Mesothelial cell of epicardium (in vitro differentiated cells): Measurements from ENCODE around the gene ISG15. TPM values are rescaled to one million over a fixed set of nuclear protein-coding genes. Genes with fewer than 3 reads are reported as not detected.
A peak's percentile ranks its signal among the peaks of the same experiment; 100 is the strongest.

Source experiments
- DNase-seq, 2 experiments: peaks; one replicate each; pipeline ENCODE4 v3.0.0; 2021; ENCODE audit warnings: low spot score in 2 of 2; ENCODE audit not compliant: unreplicated experiment in 2 of 2
- H3K27ac Mint-ChIP-seq: 2 replicates; pipeline ENCODE4 v1.8.0; 2021; ENCODE audit warnings: mixed read lengths
- H3K27me3 Mint-ChIP-seq: 2 replicates; pipeline ENCODE4 v1.8.0; 2021; ENCODE audit warnings: low read depth, mixed read lengths
- H3K36me3 Mint-ChIP-seq: 2 replicates; pipeline ENCODE4 v1.8.0; 2021; ENCODE audit warnings: mixed read lengths
- H3K4me1 Mint-ChIP-seq: 2 replicates; pipeline ENCODE4 v1.8.0; 2021; ENCODE audit warnings: mixed read lengths
- H3K4me3 Mint-ChIP-seq: 2 replicates; pipeline ENCODE4 v1.8.0; 2021; ENCODE audit warnings: mild to moderate bottlenecking, moderate library complexity, mixed read lengths
- H3K9me3 Mint-ChIP-seq: 2 replicates; pipeline ENCODE4 v1.8.0; 2021; ENCODE audit warnings: mixed read lengths
- total RNA-seq: library from RNA; stranded (reverse); gene quantifications from 3 replicates; pipeline ENCODE4 v1.2.1, GENCODE V29; 2021
- TF ChIP-seq, protein P1 (sequence below): fragments of 200-600 bp; sonication (generic); IDR thresholded peaks from one replicate; pipeline ENCODE4 v1.5.0; 2021; ENCODE audit warnings: antibody characterized with exemption; ENCODE audit not compliant: unreplicated experiment

Gene ISG15
- total RNA-seq, 1 donor from 2014 or later: 139 TPM

DNA sequence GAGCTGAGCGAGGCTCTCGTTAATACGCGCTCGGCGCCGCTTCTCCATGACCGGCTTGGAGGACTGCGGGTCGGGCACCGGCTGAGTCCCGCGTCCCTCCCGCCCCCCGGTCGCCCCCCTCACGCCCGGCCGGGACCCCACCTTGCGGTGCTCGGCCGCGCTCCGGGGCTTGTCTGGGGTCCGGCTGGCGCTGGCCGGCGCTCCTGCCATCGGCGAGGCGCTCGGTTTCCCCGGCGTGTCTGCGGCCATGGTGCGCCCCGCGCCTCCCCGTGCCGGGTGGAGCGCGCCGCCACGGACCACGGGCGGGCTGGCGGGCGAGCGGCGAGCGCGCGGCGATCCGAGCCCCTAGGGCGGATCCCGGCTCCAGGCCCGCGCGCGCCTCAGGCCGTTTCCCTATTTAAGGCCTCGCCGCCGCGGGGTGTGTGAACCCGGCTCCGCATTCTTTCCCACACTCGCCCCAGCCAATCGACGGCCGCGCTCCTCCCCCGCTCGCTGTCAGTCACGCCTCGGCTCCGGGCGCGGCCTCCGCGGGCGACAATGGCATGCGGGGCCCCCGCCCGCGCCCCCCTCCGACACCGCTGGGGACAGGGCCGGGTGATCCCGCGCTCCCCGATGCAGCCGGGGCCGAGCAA, 13.5 kb upstream of the ISG15 start, which contains the start of gene HES4:
TSS of gene HES4 (minus strand) at position 373 of the 632 bp plus-strand sequence. CDS start at position 249, 124 bp downstream.
- H3K9me3 Mint-ChIP-seq: no peaks in the 10 kb centered on the region
- peak within 1 kb of the TSS; percentile 81 for H3K4me3 Mint-ChIP-seq
- H3K4me1 Mint-ChIP-seq: peaks cover 21% of the 10 kb centered on the region
- no peaks in the 10 kb centered on the region for H3K36me3 Mint-ChIP-seq
- DNase-seq: peak; percentile 92 to 96
- peak within 1 kb of the TSS; percentile 99 for H3K27ac Mint-ChIP-seq
- H3K27me3 Mint-ChIP-seq: peaks cover 10% of the 10 kb centered on the region
- TF ChIP-seq, protein P1, sequence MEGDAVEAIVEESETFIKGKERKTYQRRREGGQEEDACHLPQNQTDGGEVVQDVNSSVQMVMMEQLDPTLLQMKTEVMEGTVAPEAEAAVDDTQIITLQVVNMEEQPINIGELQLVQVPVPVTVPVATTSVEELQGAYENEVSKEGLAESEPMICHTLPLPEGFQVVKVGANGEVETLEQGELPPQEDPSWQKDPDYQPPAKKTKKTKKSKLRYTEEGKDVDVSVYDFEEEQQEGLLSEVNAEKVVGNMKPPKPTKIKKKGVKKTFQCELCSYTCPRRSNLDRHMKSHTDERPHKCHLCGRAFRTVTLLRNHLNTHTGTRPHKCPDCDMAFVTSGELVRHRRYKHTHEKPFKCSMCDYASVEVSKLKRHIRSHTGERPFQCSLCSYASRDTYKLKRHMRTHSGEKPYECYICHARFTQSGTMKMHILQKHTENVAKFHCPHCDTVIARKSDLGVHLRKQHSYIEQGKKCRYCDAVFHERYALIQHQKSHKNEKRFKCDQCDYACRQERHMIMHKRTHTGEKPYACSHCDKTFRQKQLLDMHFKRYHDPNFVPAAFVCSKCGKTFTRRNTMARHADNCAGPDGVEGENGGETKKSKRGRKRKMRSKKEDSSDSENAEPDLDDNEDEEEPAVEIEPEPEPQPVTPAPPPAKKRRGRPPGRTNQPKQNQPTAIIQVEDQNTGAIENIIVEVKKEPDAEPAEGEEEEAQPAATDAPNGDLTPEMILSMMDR: no peak

DNA sequence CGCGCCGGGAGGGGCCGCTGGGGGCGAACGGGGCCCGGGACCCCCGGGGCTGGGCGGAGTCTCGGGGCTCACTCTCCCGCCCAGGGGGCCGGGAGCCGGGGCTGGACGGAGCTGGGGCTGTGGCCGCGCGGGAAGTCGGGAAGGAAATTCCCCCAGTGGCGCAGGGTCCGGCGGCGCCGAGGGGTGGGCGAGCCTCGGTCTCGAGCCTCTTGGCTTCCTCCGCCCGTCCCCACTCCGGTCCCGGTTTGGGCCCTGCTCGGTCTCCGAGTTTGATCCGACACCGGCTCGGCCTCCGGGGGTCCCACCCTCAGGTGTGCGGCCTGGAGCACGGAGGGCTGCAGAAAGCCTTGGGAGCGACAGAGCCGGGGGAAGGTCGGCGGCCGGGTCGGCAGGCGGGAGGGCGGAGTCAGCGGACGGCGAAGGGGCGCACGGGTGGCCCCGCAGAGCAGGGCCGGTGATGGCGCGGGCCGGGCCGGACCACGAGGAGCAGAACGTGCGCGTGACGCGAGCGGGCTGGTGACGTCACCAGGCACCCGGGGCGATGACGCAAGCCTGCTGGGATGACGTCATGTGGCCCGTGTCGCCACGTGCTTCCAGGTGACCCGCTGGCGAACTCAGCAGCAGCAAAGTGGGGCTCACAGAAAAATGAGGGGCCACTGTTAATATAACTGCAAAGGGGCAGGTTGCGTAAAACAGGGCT, 12.8 kb upstream of the ISG15 start:
- Mint-ChIP-seq H3K27ac (peak overlapping the region; percentile 99), H3K27me3 (peaks cover 8% of the 10 kb centered on the region), H3K9me3 (no peaks in the 10 kb centered on the region), H3K4me3 (peak overlapping the region; percentile 81), H3K36me3 (no peaks in the 10 kb centered on the region), H3K4me1 (peaks cover 25% of the 10 kb centered on the region)
- DNase-seq: peak; percentile 80 to 91
- TF ChIP-seq, protein P1: no peak

DNA sequence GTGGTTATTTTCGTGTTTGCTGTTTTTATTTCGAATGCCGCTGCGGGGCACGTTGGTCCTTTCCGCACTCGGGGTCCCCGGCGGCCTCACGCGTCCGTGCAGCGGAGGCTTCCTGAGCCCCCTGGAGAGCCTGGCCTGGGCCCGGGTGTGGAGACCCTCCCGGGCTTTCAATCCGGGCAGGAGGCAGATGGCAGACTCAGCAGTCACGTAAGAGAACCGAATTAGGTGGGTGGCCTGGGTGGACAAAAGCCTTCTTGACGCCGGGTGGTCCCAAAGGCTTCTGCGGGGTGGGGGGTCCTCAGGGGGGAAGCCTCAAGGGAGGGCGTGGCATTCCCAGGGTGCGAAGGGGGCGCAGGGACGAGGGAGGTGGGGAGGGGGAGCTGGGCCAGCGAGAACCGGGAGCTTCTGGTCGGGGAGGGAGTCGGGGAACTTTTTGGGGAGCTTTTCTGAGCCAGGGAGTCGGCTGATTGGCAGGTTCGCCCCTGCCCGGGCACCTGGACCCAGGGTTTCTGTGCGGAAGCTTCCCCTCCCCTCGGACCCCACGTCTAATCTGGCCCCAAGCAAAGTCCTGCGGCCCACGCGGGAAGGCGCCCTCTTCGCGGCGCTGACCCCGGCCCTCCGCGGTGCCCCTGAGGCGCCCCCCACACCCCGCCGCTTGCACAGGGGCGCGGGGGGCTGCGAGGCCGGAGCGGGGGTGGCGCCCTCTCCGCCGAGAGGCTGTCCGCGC, 12.1 kb upstream of the ISG15 start:
- no peaks in the 10 kb centered on the region for H3K9me3 Mint-ChIP-seq
- H3K27me3 Mint-ChIP-seq: peaks cover 5% of the 10 kb centered on the region
- peaks cover 25% of the 10 kb centered on the region for H3K4me1 Mint-ChIP-seq
- no peaks in the 10 kb centered on the region for H3K36me3 Mint-ChIP-seq
- H3K27ac Mint-ChIP-seq: peak overlapping the region; percentile 99
- peak in 1 of 2 experiments; percentile 25 for DNase-seq
- TF ChIP-seq, protein P1: no peak
- peak overlapping the region; percentile 81 for H3K4me3 Mint-ChIP-seq

DNA sequence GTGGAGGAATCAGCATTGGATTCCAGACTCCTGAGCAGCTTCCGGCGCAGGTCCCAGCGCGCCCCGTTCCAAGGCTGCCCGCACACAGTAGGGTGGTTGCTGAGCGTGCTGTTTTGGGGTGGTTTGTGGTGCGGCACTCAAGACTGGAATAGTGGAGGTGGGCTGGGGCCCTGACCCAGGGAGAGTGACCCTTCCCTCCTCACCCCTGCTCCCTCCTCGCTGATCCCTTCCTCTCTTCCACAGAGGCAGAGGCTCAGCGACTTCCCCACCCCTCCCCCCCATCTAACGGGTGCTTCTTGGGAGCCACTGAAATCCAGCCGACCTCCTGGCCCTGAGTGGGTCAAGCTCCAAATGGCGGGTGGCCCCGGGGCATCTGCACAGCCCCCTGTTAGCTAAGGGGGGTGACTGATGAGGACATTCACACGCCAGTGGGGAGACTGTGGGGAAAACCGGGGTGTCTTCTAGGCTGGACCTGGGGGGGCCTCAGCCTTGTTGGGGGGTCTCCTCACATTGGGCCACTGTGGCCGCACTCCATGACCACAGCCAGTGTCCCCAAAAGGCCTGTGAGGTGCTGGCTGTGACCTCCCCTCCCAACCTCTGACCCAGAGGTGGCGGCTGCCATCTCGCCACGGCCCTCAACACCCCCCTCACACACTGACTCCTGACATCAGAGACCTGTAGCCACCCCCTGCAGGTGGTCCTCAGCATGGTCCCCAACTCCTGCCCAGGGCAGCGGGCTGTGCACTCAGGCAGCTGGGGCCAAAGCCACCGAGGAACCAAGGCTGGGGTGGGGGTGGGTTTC, 9.5 kb upstream of the ISG15 start:
- peaks cover 18% of the 10 kb centered on the region for H3K4me1 Mint-ChIP-seq
- no peak for DNase-seq
- TF ChIP-seq, protein P1: no peak
- no peaks in the 10 kb centered on the region for H3K9me3 Mint-ChIP-seq
- peaks cover 2% of the 10 kb centered on the region for H3K27me3 Mint-ChIP-seq
- H3K27ac Mint-ChIP-seq: no peak overlapping the region
- H3K36me3 Mint-ChIP-seq: peaks cover 2% of the 10 kb centered on the region
- no peak overlapping the region for H3K4me3 Mint-ChIP-seq

DNA sequence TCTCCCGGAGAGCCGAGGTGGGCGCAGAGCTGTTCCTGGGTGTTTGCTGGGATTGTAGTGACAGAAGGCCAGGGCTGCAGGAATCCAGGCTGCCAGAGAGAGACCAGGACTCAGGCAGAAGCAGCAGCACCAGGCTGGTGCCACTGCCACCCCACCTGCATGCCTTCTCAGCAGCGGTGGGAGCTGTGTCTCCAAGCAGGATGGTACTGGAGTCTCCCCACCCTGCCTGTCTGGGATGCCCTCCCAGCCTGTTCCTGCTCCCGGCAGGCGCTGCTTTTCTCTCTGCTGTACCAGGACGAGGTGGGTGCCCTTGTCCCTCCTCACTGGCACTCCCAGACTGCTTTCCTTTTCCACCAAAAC, 8.9 kb upstream of the ISG15 start:
- Mint-ChIP-seq H3K27me3 (peaks cover 2% of the 10 kb centered on the region), H3K36me3 (peaks cover 6% of the 10 kb centered on the region), H3K4me3 (peak overlapping the region; percentile 44), H3K27ac (peak overlapping the region; percentile 92), H3K9me3 (no peaks in the 10 kb centered on the region), H3K4me1 (peaks cover 18% of the 10 kb centered on the region)
- DNase-seq: no peak
- TF ChIP-seq, protein P1: no peak
